SH-SY5Y (cell line): ENCODE results near the gene SDC1.

Experiments
- GATA2 ChIP-seq: IDR thresholded peaks from 2 replicates; pipeline ENCODE4 v1.6.1; 2011; ENCODE audit warnings: mild to moderate bottlenecking, low read depth, low read length
- GATA3 ChIP-seq: IDR thresholded peaks from 2 replicates; pipeline ENCODE4 v1.6.1; 2011; ENCODE audit warnings: low read depth, mild to moderate bottlenecking, low read length, moderate library complexity

SDC1 gene

DNA sequence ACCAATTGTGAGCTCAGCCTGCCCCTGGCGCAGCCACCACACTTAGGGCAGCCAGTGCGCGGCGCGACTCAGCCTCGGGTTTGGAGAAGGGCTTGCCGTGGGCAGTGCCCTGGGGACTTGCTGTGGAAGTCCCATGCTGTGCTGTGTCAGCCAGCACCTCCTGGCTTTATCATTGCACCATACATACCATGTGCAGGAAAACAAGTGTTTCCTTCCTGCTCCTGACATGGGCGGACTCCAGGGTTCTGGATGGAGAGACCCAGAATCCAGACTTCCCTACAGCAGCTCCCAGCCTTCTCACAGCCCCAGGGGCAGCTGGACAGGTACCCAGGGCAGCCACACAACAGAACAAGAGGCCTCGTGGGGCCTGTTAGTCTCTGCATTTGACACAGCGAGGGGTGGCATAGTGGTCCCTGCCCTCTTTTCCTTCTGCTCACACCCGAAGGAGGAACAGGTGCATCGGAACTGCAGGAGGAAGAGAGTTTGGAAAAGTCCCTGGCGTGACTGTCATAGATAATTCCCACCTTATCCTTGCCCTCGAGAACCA, 54.2 kb downstream of the SDC1 start:
- TF ChIP-seq GATA2 = no peak
- no peak for TF ChIP-seq GATA3

DNA sequence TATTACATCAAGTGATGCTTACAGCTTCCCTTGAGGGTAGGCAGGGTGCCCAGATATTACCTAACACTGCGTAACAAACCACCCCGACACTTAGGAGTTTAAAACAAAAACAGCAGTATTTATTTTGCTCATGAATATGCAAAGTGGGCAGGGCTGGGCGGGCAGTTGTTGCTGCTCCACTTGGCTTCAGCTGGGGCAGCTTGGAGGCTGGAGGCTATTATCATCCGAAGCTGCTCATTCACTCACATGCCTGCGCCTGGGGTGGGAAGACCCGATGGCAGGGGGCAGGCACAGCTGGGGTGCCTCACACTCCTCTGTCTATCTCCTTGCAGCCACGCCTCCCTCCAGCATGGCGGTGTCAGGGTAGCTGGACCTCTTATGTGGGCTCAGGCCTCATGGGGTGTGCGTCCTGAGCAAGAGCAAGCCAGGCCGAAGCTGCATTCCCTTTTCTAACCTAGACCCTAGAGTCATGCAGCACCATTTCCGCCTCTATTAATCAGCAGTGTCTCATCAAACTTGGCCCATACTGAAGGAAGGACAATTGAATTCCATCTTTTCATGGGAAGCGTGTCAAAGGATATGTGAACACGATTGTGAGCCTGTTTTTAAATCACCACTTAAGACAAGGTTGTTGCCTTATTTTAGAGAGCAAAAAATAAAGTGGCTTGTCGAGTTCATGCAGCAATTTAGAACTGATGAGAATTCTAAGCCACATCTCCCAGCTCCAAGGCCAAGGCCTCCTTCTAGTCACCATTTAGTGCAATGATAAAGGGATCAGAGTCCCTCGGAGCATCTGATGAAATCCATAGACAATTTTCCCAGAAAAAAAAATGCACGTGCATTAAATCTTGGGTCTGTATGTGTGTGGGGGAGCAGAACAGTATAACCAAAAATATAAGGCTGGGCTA, 54.9 kb downstream of the SDC1 start:
- TF ChIP-seq GATA3 (no peak), GATA2 (no peak)

DNA sequence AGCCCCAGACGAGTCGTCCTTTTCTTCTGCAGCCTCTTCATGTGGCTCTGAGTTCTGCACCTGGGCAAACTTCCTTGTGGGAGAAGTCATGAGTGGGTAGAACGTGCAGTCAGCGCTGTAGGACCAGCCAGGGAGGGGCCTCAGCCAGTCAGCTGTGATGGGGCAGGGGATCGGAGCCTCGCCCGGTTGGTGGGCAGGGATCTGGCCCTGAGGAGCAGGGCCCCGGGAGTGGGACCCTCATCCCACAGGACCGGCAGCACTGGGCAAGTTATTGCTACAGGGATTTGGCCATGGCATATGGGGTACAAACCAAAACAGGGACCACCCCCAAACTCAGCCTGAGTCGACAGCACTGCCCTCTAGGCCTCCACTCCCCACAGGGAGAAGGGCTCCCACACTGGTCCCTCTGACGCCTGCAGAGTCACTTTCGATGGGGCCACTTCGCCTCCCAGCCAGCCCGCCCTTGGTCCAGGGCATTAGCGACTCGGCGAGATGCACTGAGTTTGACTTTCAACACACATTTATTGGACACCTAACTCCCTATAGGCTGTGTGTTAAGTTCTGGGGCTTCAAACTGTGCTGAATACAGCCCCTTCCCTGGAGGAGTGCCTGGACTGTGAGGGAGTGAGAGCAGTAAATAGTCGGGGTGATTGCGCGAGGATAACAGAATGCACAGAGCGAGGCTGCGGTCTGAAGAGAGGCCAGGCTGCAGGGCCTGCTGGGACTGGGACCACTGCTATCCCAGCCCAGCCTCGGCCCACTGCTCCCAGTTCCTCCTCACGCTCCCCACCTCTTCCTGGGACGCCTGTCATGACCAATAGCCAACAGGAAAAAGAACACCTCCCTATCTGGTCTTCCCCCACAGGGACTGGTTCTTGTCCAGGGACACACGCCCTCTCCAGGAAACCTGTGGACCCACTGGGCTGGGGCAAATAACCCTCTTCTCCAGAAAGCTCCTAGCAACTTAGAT, 55.9 kb downstream of the SDC1 start:
- TF ChIP-seq GATA3 = no peak

DNA sequence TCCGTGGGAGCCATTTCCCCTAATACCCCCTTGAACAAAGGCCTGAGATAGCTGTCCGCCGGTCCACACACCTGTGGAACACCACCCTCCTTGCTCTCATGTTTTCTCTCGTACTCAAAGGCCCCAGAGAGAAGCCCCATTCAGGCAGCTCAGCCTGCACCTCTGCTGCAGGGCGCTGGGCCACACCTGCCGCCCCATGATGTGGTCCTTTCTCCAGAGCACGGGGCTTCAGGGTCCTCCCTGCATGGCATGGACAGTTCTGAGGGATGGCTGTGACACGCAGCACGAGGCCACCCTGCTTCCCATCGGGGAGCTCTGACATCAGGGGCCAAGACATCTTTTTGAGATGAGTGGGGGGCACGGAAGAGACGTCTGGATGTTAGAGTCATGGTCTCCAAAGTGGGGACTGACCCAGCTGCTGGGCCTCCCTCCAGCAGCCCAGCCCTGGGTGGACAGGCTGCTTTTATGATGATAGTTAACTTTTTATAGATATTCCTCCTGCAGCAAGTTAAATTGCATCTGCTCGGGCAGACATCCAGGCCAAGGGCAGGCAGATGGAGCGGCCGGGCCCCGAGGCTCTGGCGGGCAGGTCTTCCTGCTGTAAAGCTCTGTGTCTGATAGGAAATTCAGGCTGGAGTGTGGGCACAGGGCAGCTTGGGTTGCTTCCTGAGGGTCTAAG, 56.7 kb downstream of the SDC1 start:
- TF ChIP-seq GATA2 (no peak), GATA3 (no peak)

DNA sequence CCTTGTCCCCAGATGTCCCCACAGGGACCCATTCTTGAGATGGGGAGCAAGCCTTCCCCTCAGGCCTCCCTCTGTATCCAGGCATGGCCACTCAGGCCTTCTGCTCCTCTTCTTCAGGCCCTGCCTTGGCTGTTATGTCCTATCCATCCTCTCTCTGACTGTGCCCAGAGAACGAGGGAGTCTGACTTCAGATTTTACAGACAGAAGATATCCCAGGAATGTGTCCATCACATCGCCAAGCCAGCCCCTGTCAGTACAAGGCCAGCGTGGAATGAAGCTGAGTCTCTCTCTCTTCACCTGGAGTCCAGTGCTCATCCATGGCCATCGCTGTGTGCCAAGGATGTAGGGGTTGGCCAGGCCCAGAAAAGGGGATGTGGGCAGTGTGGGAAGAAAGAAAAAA, 57.6 kb downstream of the SDC1 start:
- TF ChIP-seq GATA2 = no peak
- no peak for TF ChIP-seq GATA3

DNA sequence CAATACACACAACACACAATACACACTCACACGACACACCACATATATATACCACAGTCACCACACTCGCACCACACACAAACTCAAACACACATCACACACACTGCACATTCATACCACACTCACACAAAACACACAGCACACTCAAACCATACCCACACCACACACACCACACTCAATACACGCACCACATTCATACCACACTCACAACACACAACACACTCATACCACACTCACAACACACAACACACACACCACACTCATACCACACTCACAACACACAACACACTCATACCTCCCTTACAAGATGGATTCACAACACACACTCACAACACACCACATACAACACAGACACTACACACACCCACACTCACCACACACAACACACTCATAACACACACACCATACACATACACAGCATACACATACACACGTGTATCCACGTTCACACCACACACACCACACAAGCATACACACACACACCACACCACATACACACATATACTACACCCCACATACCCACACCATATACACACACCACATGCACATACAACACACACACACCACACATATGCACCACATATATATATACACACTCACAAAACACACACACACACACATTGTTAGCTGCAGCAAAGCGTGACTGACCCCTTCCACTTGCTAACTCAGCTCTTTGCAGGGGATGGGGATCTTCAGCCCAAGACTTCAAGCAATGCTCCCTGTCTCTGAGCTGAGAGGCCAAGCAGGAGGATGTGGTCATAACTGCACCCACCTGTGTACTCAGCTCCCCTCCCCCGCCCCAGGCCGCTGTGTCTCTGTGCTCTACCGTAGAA, 59.0 kb downstream of the SDC1 start:
- TF ChIP-seq GATA2 (no peak), GATA3 (no peak)

DNA sequence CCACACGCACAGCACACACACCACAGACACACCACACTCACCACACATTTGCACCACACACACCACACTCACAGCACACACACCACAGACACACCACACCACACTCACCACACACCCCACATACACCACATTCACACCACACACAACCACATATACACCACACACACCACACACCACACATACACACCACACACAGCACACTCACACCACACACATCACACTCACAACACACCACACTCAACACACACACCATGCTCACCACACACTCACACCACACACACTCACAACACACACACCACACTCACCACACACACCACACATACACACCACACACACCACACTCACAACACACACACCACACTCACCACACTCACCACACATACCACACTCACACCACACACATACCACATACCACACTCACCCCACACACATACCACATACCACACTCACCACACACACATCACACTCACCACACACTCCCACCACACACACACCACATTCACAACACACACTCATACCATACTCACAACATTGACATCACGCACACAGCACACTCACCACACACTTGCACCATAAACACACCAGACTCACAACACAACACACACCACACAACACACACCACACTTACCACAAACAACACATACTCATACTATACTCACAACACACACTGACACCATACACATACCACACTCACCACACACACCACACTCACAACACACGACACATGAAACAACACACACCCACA, 60.0 kb downstream of the SDC1 start:
- TF ChIP-seq GATA3 = no peak
- TF ChIP-seq GATA2 = no peak

DNA sequence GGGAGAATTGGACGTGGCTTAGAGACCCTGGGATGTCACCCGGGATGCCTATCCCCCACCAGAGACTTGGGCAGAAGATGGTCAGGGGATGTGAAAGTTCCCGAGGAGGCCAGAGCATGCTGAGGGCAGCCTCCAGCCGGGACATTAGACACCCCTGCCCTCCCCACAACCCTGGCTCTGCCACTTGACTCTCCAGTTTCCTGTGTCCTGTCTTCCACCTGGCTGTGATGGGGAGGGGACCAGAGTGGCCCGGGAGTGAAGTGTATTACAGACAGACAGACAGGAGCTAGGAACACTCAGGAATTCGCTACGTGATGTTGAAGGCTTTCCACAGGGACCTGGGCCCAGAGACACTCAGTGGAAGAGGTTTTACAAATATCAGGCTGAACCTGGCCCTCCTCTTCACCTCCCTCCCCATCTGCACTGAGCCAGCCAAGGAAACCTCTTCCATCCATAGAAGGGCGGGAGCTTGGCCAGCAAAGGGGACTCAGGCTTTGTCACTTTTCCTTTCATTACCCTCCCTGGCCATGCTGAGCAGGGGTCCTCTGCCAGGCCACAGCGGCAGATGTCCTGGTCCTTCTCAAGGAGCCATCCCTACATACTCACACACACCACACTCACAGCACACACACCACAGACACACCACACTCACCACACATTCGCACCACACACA, 60.7 kb downstream of the SDC1 start:
- TF ChIP-seq GATA3 = no peak
- no peak for TF ChIP-seq GATA2

DNA sequence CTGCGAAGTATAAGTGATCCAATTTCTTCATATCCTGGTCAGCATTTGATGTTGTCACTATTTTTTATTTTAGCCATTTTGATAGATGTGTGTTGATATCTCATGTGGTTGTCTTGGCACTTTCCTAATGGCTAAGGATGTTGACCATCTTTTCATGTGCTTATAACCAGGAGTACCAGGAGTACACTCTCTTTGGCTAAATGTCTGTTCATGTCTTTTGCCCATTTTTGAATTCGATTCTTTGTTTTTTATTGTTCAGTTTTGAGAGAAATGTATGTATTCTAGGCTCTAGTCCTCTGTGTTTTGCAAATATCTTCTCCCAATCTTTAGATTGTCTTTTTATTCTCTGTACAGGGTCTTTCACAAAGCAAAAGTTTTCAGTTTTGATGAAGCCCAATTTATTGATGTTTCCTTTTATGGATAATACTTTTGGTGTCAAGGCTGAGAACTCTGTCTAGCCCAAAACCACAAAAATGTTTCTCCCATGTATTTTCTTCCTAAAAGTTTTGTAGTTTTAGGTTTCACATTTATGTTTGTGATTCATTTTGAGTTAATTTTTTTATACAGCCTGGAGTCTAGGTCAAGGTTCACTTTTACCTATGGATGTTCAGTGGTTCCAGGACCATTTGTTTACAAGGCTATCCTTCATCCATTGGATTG, 65.4 kb downstream of the SDC1 start:
- TF ChIP-seq GATA3 = no peak
- TF ChIP-seq GATA2 = no peak

DNA sequence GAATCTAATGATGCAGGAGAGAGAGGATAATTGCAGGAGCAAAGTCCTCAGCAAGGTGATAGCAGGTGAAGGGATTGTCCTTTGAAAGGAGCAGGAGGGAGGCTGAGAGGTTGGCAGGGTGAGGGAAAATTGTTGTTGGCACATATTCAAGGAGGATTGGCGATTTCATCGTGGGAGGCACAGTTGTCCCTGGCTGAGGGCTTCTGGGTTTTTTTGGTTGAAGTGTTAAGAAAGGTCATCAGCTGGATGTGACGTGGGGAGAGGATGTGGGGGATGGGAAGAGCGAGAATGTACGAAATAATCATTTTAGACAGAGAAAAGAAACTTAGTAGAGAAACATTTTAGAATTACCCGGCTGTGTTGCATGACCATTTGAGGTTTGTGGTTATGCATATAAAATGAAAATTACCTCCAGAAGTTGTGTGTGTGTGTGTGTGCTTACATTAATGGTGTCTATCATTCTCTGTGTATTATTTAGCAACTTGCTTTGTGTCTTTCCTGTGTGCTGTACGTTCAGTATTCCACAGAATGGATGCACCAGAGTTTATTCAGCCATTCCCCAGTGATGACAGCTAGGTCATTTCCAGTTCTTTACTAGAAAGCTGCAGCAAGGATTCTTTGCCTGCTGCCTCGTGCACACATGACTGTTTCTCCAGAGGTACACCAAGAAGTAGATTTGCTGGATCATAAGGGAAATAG, 67.6 kb downstream of the SDC1 start:
- TF ChIP-seq GATA2 = no peak

DNA sequence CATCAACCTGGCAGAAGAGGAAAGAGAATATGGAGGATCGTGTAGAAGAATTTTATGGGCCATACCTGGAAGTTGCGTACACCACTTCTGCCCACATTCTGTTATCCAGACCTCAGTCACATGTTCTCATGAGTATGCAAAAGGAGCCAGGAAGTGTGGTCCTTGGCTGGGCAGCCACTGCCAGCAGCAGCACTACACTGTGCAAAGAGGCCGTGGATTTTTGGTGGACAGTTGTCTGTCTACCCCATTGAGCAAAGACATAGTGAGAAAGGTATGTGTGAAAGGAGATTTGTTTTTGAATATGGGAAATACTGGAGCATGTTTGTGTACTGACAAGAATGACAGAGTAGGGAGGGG, 68.1 kb downstream of the SDC1 start:
- TF ChIP-seq GATA3 = no peak
